B cell (primary cell): ENCODE results near the gene ERGIC1.

ENCODE experiments used
- CTCF ChIP-seq: fragments of 200-600 bp; IDR thresholded peaks from one replicate; pipeline ENCODE4 v1.8.0; 2022; ENCODE audit warnings: antibody characterized with exemption, mild to moderate bottlenecking
- EZH2 ChIP-seq: IDR thresholded peaks from 2 replicates; pipeline ENCODE4 v1.6.1; 2012; ENCODE audit warnings: borderline replicate concordance, low read depth, mild to moderate bottlenecking, moderate library complexity, low read length; ENCODE audit not compliant: insufficient read depth, poor library complexity, severe bottlenecking

- TF ChIP-seq CTCF (no peak), EZH2 (no peak)
Observed at GRCh38 chr5:172809774-172810173, 24.3 kb upstream of the ERGIC1 start.
